H9 (cell line): ENCODE measurements around the gene SH3GL2. TPM values are rescaled to one million over a fixed set of nuclear protein-coding genes. Genes with fewer than 3 reads are reported as not detected.

ENCODE experiments used
- DNase-seq: peaks from one replicate; pipeline ENCODE4 v3.0.0-alpha.2; 2017
- H2AFZ ChIP-seq: one replicate; pipeline ENCODE4 v1.6.1; 2013; ENCODE audit warnings: mild to moderate bottlenecking, low read length, control low read depth, moderate library complexity
- H2AK5ac ChIP-seq: 2 replicates; pipeline ENCODE4 v1.6.1; 2013; ENCODE audit warnings: low read length, control low read depth, mixed read lengths; ENCODE audit not compliant: insufficient read length
- H2BK120ac ChIP-seq: one replicate; pipeline ENCODE4 v1.6.1; 2013; ENCODE audit warnings: low read depth, mild to moderate bottlenecking, low read length, control low read depth, inconsistent platforms; ENCODE audit not compliant: poor library complexity, severe bottlenecking
- H2BK12ac ChIP-seq: 2 replicates; pipeline ENCODE4 v1.6.1; 2013; ENCODE audit warnings: low read length, control low read depth, mixed read lengths, low read depth; ENCODE audit not compliant: insufficient read length
- H2BK15ac ChIP-seq: 2 replicates; pipeline ENCODE4 v1.6.1; 2013; ENCODE audit warnings: low read depth, low read length, control low read depth
- H2BK20ac ChIP-seq: one replicate; pipeline ENCODE4 v1.6.1; 2013; ENCODE audit warnings: low read depth, mild to moderate bottlenecking, low read length, control low read depth, inconsistent platforms; ENCODE audit not compliant: poor library complexity, severe bottlenecking
- H2BK5ac ChIP-seq: 2 replicates; pipeline ENCODE4 v1.6.1; 2013; ENCODE audit warnings: low read length, control low read depth, mixed read lengths; ENCODE audit not compliant: insufficient read length
- H3K14ac ChIP-seq: 2 replicates; pipeline ENCODE4 v1.6.1; 2013; ENCODE audit warnings: low read length, control low read depth; ENCODE audit not compliant: insufficient read depth
- H3K18ac ChIP-seq: 2 replicates; pipeline ENCODE4 v1.6.1; 2013; ENCODE audit warnings: low read depth, mild to moderate bottlenecking, mixed read lengths, low read length, control low read depth; ENCODE audit not compliant: insufficient read length
- H3K23ac ChIP-seq: 2 replicates; pipeline ENCODE4 v1.6.1; 2013; ENCODE audit warnings: low read length, control low read depth, mixed read lengths, low read depth; ENCODE audit not compliant: insufficient read length
- H3K23me2 ChIP-seq: 2 replicates; pipeline ENCODE4 v1.6.1; 2013; ENCODE audit warnings: low read depth, mild to moderate bottlenecking, mixed read lengths, low read length, control low read depth; ENCODE audit not compliant: insufficient read length, poor library complexity, severe bottlenecking
- H3K27ac ChIP-seq: 2 replicates; pipeline ENCODE4 v1.5.1; 2013; ENCODE audit warnings: low read length, control low read depth, mixed read lengths, low read depth; ENCODE audit not compliant: insufficient read length
- H3K27me3 ChIP-seq: 2 replicates; pipeline ENCODE4 v1.6.1; 2013; ENCODE audit warnings: low read length, control low read depth, inconsistent platforms; ENCODE audit not compliant: insufficient read depth
- H3K4ac ChIP-seq: 2 replicates; pipeline ENCODE4 v1.6.1; 2013; ENCODE audit warnings: low read depth, mild to moderate bottlenecking, control low read depth, inconsistent platforms, low read length, moderate library complexity
- H3K4me1 ChIP-seq: 2 replicates; pipeline ENCODE4 v1.6.1; 2013; ENCODE audit warnings: low read length, control low read depth, inconsistent platforms; ENCODE audit not compliant: insufficient read depth
- H3K4me2 ChIP-seq: 2 replicates; pipeline ENCODE4 v1.6.1; 2013; ENCODE audit warnings: low read length, control low read depth, mixed read lengths; ENCODE audit not compliant: insufficient read length, insufficient read depth
- H3K56ac ChIP-seq: 2 replicates; pipeline ENCODE4 v1.6.1; 2013; ENCODE audit warnings: low read depth, mild to moderate bottlenecking, mixed read lengths, low read length, control low read depth; ENCODE audit not compliant: insufficient read length
- H3K79me1 ChIP-seq: 2 replicates; pipeline ENCODE4 v1.6.1; 2013; ENCODE audit warnings: low read depth, mild to moderate bottlenecking, moderate library complexity, low read length, control low read depth, inconsistent platforms; ENCODE audit not compliant: insufficient read depth, poor library complexity, severe bottlenecking
- H3K79me2 ChIP-seq: 2 replicates; pipeline ENCODE4 v1.6.1; 2013; ENCODE audit warnings: low read length, control low read depth, inconsistent platforms; ENCODE audit not compliant: insufficient read depth
- H3K9ac ChIP-seq: 2 replicates; pipeline ENCODE4 v1.6.1; 2013; ENCODE audit warnings: low read length, control low read depth, mixed read lengths; ENCODE audit not compliant: insufficient read length; ENCODE audit errors: extremely low read depth
- H3K9me3 ChIP-seq: one replicate; pipeline ENCODE4 v1.6.1; 2013; ENCODE audit warnings: low read depth, low read length, inconsistent platforms; ENCODE audit not compliant: control insufficient read depth
- H3T11ph ChIP-seq: one replicate; pipeline ENCODE4 v1.6.1; 2013; ENCODE audit warnings: mild to moderate bottlenecking, low read length, control low read depth, inconsistent platforms
- H4K20me1 ChIP-seq: one replicate; pipeline ENCODE4 v1.6.1; 2013; ENCODE audit not compliant: control insufficient read depth, insufficient read length, insufficient read depth
- H4K5ac ChIP-seq: 2 replicates; pipeline ENCODE4 v1.6.1; 2013; ENCODE audit warnings: low read depth, mild to moderate bottlenecking, mixed read lengths, low read length, control low read depth; ENCODE audit not compliant: insufficient read length
- H4K8ac ChIP-seq: replicated peaks from 2 replicates; pipeline ENCODE4 v1.6.1; 2013; ENCODE audit warnings: low read length, control low read depth, mixed read lengths, low read depth; ENCODE audit not compliant: insufficient read length
- H4K91ac ChIP-seq: 2 replicates; pipeline ENCODE4 v1.6.1; 2013; ENCODE audit warnings: low read depth, mild to moderate bottlenecking, moderate library complexity, mixed read lengths, low read length, control low read depth; ENCODE audit not compliant: insufficient read length
- H3K27ac Mint-ChIP-seq, 3 experiments: 2 replicates in 2 of 3; 3 replicates in 1 of 3; pipeline ENCODE4 v1.8.0; 2020 to 2021; ENCODE audit warnings: mixed read lengths in 3 of 3, mild to moderate bottlenecking in 1 of 3, moderate library complexity in 1 of 3
- H3K27me3 Mint-ChIP-seq: 2 replicates; pipeline ENCODE4 v1.8.0; 2021; ENCODE audit warnings: low read depth, mild to moderate bottlenecking, moderate library complexity, mixed read lengths
- H3K36me3 Mint-ChIP-seq, 3 experiments: 2 replicates in 2 of 3; 3 replicates in 1 of 3; pipeline ENCODE4 v1.8.0; 2020 to 2021; ENCODE audit warnings: low read depth in 3 of 3, mixed read lengths in 3 of 3; ENCODE audit not compliant: insufficient read depth in 1 of 3
- H3K4me1 Mint-ChIP-seq, 2 experiments: 2 replicates each; pipeline ENCODE4 v1.8.0; 2020; ENCODE audit warnings: mixed read lengths in 2 of 2
- H3K4me3 Mint-ChIP-seq, 2 experiments: 2 replicates in 1 of 2; 3 replicates in 1 of 2; pipeline ENCODE4 v1.8.0; 2020 to 2021; ENCODE audit warnings: mild to moderate bottlenecking in 2 of 2, mixed read lengths in 2 of 2, moderate library complexity in 1 of 2
- H3K9me3 Mint-ChIP-seq, 2 experiments: 2 replicates in 1 of 2; 3 replicates in 1 of 2; pipeline ENCODE4 v1.8.0; 2020; ENCODE audit warnings: mild to moderate bottlenecking in 2 of 2, mixed read lengths in 2 of 2, moderate library complexity in 1 of 2
- CTCF ChIP-seq: fragments of 200-600 bp; sonication (generic); conservative IDR thresholded peaks from 3 replicates; pipeline ENCODE4 v1.8.0; 2021; ENCODE audit warnings: antibody characterized with exemption, mild to moderate bottlenecking
- WGBS: extraction: QIAGEN DNeasy Blood & Tissue Kit; methylation state at CpG from one replicate; pipeline ENCODE4 v1.1.7; 2013; ENCODE audit warnings: missing lambda C conversion rate, low lambda C conversion rate, mixed read lengths; ENCODE audit not compliant: insufficient read length; ENCODE audit errors: extremely low coverage; 5-methylcytosine and 5-hydroxymethylcytosine counted together
- total RNA-seq: library from RNA; stranded (reverse); gene quantifications from 2 replicates; pipeline ENCODE4 v1.2.1, GENCODE V29; 2021

The SH3GL2 gene
- total RNA-seq, 1 experiment from 2014 or later = 6.5 TPM

- WGBS = no CpG with 5 or more reads among the region's 4 CpGs
- H4K91ac ChIP-seq = no peak overlapping the region
Measured at GRCh38 chr9:17555362-17556054, 23.4 kb upstream of the SH3GL2 start.

More at GRCh38 chr9:17555362-17556054, 23.4 kb upstream of the SH3GL2 start:
- H2BK5ac ChIP-seq = no peak overlapping the region
- no peaks in the 10 kb centered on the region for H3K79me2 ChIP-seq
- Mint-ChIP-seq H3K9me3 (peaks cover 0 to 3% of the 10 kb centered on the region in 2 experiments; a peak in 1 of 5 replicates), H3K27me3 (no peaks in the 10 kb centered on the region), H3K36me3 (no peaks in the 10 kb centered on the region), H3K4me1 (no peaks in the 10 kb centered on the region; a peak in 1 of 4 replicates), H3K27ac (peak overlapping the region in 1 of 3 experiments; percentile 50; a peak in 1 of 7 replicates), H3K4me3 (no peak overlapping the region)
- no peak overlapping the region for H3K56ac ChIP-seq
- TF ChIP-seq CTCF = no peak
- no peak overlapping the region for H2BK20ac ChIP-seq
- no peak overlapping the region for H3K4ac ChIP-seq
- H3T11ph ChIP-seq = no peak overlapping the region
- H3K9me3 ChIP-seq = no peaks in the 10 kb centered on the region
- DNase-seq = no peak
- H3K23ac ChIP-seq = no peak overlapping the region
- no peak overlapping the region for H2BK12ac ChIP-seq
- H2BK15ac ChIP-seq = no peak overlapping the region
- H2AK5ac ChIP-seq = no peak overlapping the region
- no peaks in the 10 kb centered on the region for H3K4me1 ChIP-seq
- no peak overlapping the region for H3K14ac ChIP-seq
- no peak overlapping the region for H3K18ac ChIP-seq
- no peak overlapping the region for H4K8ac ChIP-seq
- H3K23me2 ChIP-seq = no peaks in the 10 kb centered on the region
- H2BK120ac ChIP-seq = no peak overlapping the region
- H3K27ac ChIP-seq = no peak overlapping the region
- no peak overlapping the region for H3K4me2 ChIP-seq
- H4K5ac ChIP-seq = no peak overlapping the region
- H3K27me3 ChIP-seq = no peaks in the 10 kb centered on the region
- no peak overlapping the region for H3K9ac ChIP-seq
- H2AFZ ChIP-seq = no peak overlapping the region
- no peaks in the 10 kb centered on the region for H3K79me1 ChIP-seq
- no peaks in the 10 kb centered on the region for H4K20me1 ChIP-seq
